ENCODE results near the gene ASCC1. TPM values are rescaled to one million over a fixed set of nuclear protein-coding genes. Genes with fewer than 3 reads are reported as not detected.

ASCC1 gene
- total RNA-seq, 1 donor from 2014 or later = 38.6 TPM

DNA sequence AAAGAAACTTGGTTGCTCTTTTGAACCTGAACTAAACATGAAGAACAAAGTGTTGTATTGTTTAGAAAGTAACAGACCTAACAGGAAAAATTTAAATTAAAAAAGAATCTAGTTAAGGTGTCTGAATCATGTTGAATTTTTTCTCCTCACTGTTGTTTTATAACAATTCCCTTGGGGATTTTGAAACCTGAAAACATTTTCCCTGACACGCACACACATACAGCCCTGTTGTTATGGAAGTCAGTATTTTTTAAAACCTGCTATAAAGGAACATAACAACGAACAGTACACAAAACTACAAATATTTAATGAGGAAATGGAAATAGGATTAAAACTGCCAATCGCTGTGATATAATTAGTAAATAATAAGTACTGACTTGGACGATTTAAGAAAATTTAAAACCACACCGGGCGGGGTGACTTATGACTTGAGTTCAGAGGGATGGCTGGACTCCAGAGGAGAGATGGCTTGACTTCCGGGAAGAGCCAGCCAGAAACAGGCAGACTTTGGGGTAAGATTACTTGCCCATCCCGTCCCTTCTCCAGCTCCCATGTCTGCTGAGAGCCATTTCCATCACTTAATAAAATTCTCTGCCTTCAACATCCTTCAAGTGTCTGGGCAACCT, 111.5 kb downstream of the ASCC1 start:
- no peak overlapping the region for H3K4me3 ChIP-seq (ENCODE audit: low read depth, low read length)
- H3K27me3 ChIP-seq (ENCODE audit: control insufficient read depth, insufficient read depth, low read length) = no peaks in the 10 kb centered on the region
- no peak for DNase-seq (ENCODE audit: low read depth)
- TF ChIP-seq, protein P1, sequence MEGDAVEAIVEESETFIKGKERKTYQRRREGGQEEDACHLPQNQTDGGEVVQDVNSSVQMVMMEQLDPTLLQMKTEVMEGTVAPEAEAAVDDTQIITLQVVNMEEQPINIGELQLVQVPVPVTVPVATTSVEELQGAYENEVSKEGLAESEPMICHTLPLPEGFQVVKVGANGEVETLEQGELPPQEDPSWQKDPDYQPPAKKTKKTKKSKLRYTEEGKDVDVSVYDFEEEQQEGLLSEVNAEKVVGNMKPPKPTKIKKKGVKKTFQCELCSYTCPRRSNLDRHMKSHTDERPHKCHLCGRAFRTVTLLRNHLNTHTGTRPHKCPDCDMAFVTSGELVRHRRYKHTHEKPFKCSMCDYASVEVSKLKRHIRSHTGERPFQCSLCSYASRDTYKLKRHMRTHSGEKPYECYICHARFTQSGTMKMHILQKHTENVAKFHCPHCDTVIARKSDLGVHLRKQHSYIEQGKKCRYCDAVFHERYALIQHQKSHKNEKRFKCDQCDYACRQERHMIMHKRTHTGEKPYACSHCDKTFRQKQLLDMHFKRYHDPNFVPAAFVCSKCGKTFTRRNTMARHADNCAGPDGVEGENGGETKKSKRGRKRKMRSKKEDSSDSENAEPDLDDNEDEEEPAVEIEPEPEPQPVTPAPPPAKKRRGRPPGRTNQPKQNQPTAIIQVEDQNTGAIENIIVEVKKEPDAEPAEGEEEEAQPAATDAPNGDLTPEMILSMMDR (IDR thresholded peaks at IDR 0.05; ENCODE audit: insufficient read depth, low read length, poor library complexity, severe bottlenecking) = no peak
- no peaks in the 10 kb centered on the region for H3K36me3 ChIP-seq (ENCODE audit: control insufficient read depth, insufficient read depth, low read length)

DNA sequence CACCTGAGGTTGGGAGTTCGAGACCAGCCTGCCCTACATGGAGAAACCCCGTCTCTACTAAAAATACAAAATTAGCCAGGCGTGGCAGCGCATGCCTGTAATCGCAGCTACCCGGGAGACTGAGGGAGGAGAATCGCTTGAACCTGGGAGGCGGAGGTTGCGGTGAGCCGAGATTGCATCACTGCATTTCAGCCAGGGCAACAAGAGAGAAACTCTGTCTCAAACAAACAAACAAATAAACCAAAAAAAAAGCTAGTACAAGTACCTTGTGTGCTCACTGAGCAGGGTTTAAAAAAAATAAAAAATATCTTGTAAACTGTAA, 116.5 kb downstream of the ASCC1 start:
- H3K36me3 ChIP-seq (ENCODE audit: control insufficient read depth, insufficient read depth, low read length) = no peaks in the 10 kb centered on the region
- DNase-seq (ENCODE audit: low read depth) = no peak
- H3K4me3 ChIP-seq (ENCODE audit: low read depth, low read length) = no peak overlapping the region
- H3K27me3 ChIP-seq (ENCODE audit: control insufficient read depth, insufficient read depth, low read length) = no peaks in the 10 kb centered on the region
- TF ChIP-seq, protein P1 (IDR thresholded peaks at IDR 0.05; ENCODE audit: insufficient read depth, low read length, poor library complexity, severe bottlenecking) = no peak

DNA sequence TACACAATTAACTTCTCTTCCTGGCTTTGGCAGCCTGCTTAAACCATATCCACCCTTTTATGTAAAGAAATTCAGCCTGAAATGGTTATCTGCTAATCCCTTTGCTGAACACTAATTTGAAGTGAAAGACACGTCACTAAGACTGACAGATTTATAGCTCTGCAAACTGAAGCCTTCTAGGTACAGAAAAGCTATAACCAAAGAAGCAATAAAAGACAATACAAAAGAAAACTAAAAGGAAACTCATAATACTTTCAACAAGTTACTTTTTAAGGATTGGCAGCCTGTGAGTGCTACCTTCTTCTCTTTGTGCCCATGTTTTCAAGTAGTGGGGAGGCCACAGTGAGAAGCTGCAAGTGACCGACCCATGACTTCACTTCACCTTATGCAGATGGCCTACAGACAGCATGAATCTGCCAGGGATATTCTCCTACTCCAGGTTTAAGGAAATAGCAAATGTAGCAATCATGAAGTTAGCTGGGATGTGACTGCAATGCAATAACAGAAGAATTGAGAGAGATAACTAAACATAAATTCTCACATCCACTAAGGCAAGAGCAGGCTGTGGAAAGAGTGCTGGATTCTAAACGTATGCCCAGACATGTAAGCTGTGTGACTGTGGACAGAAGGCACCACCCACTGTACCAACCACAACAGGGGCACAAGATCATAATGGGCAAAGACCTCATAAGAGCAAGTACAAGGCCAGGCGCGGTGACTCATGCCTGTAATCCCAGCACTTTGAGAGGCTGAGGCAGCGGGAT, 117.1 kb downstream of the ASCC1 start:
- TF ChIP-seq, protein P1 (IDR thresholded peaks at IDR 0.05; ENCODE audit: insufficient read depth, low read length, poor library complexity, severe bottlenecking) = no peak
- Histone ChIP-seq H3K36me3 (ENCODE audit: control insufficient read depth, insufficient read depth, low read length) (no peaks in the 10 kb centered on the region), H3K4me3 (ENCODE audit: low read depth, low read length) (no peak overlapping the region), H3K27me3 (ENCODE audit: control insufficient read depth, insufficient read depth, low read length) (no peaks in the 10 kb centered on the region)
- no peak for DNase-seq (ENCODE audit: low read depth)

DNA sequence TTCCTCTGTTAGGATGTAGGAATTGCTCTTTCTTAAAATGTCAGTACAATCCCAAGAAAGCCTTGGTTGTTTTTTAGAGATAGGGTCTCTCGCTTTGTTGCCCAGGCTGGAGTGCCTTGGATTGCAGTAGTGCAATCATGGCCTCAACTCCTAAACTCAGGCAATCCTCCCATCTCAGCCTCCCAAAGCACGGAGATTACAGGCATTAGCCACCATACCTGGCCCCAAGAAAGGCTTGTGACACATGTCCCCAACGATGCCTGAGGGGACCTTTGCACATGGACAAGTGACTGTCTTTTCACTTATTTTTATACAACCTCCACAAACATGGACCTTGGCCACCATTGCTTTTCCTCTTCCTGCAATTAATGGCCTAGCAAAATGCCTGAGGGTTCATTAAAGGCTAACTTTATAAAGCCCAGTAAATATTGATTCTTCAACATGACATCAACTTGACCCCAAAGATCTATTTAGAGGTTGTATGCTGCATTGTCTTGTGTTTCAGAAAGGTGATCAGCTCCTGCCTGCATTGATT, 117.7 kb downstream of the ASCC1 start:
- no peak for DNase-seq (ENCODE audit: low read depth)
- H3K36me3 ChIP-seq (ENCODE audit: control insufficient read depth, insufficient read depth, low read length) = no peaks in the 10 kb centered on the region
- TF ChIP-seq, protein P1 (IDR thresholded peaks at IDR 0.05; ENCODE audit: insufficient read depth, low read length, poor library complexity, severe bottlenecking) = no peak
- no peak overlapping the region for H3K4me3 ChIP-seq (ENCODE audit: low read depth, low read length)
- H3K27me3 ChIP-seq (ENCODE audit: control insufficient read depth, insufficient read depth, low read length) = no peaks in the 10 kb centered on the region

DNA sequence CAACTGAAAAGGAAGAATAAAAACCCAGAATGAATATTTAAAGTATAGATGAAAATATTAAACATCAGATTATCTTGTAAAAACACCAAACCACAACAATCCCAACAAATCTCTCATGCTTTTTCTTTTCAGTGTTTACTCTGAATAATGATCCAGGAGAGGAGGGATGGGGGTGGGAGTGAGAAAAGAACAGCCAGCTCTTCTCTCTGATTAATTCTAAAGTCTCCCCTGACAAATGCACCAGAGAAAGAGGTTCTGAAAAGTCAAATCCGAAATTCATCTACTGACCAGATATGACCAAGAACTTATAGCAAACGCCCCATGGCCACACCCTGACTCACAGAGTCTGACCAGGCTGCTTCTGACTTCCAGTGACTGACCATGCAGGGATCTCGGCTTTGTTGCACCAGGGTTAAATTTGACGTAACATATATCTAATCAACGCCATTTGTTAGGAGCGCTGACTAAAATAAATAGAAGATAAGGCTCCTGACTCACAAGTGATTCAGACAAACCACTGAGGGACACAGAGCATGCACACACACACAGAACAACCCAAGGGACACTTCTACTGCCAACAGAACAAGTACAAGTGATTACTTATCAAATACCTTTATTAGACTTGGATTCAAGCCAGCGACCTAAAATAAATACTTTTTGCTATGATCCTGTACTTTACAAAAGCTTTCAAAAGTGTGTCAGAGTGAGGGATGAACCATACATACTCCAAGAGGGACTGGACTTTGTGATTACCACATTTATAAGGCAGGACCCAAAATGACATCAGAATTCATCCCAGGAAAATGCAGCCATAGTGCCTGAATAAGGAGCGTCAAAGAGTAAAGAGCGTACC, 118.4 kb downstream of the ASCC1 start:
- Histone ChIP-seq H3K36me3 (ENCODE audit: control insufficient read depth, insufficient read depth, low read length) (no peaks in the 10 kb centered on the region), H3K4me3 (ENCODE audit: low read depth, low read length) (no peak overlapping the region), H3K27me3 (ENCODE audit: control insufficient read depth, insufficient read depth, low read length) (no peaks in the 10 kb centered on the region)
- TF ChIP-seq, protein P1 (IDR thresholded peaks at IDR 0.05; ENCODE audit: insufficient read depth, low read length, poor library complexity, severe bottlenecking) = no peak
- DNase-seq (ENCODE audit: low read depth) = peak; percentile 59
